ENCODE measurements around the gene MVD. TPM values are rescaled to one million over a fixed set of nuclear protein-coding genes. Genes with fewer than 3 reads are reported as not detected.

MVD gene
- 30.0 and 38.9 TPM in 2 replicates for total RNA-seq

GRCh38 chr16:88662843-88663606 is at the start of gene MVD:
TSS of gene MVD (minus strand) at chr16:88663091. CDS start at chr16:88663080, 11 bp downstream.

GRCh38 chr16:88706229-88706964 is 43.5 kb upstream of the MVD start, which contains the start of the genes CTU2 and RNF166:
TSS of gene CTU2 (plus strand) at chr16:88706503. CDS start at chr16:88706531, 28 bp downstream.
TSS of gene RNF166 (minus strand) at chr16:88706408. CDS start at chr16:88706325, 83 bp downstream.

GRCh38 chr16:88686439-88687253 is 23.8 kb upstream of the MVD start, which contains the start of gene SNAI3:
TSS of gene SNAI3 (minus strand) at chr16:88686507. CDS start at chr16:88686406, 101 bp downstream.

GRCh38 chr16:88650749-88651275 is 12.1 kb downstream of the MVD start, which contains the start of gene CYBA:
TSS of gene CYBA (minus strand) at chr16:88651053. CDS start at chr16:88651013, 40 bp downstream.

GRCh38 chr16:88638323-88639230 is 24.3 kb downstream of the MVD start, which contains the start of gene IL17C:
TSS of gene IL17C (plus strand) at chr16:88638572. CDS start at chr16:88638642, 70 bp downstream.

Other genes starting within 250 kb of the MVD start
- 0.33 and 0.69 TPM in 2 replicates for gene ZFPM1, start 209.8 kb downstream of the MVD start, total RNA-seq
- 7.5 and 8.7 TPM in 2 replicates for gene ZC3H18, start 92.7 kb downstream of the MVD start, total RNA-seq
- not detected in 2 replicates for gene IL17C, start 24.5 kb downstream of the MVD start, total RNA-seq
- 329 and 521 TPM in 2 replicates for gene CYBA, start 12.0 kb downstream of the MVD start, total RNA-seq
- 0.11 and 0.17 TPM in 2 replicates for gene SNAI3, start 23.4 kb upstream of the MVD start, total RNA-seq
- gene RNF166, start 43.3 kb upstream of the MVD start, total RNA-seq: 9.7 and 11.5 TPM in 2 replicates
- gene CTU2, start 43.4 kb upstream of the MVD start, total RNA-seq: 8.9 and 10.1 TPM in 2 replicates
- 309 and 321 TPM in 2 replicates for gene PIEZO1, start 122.1 kb upstream of the MVD start, total RNA-seq
- gene CDT1, start 140.7 kb upstream of the MVD start, total RNA-seq: 0.77 and 0.98 TPM in 2 replicates
- gene APRT, start 148.8 kb upstream of the MVD start, total RNA-seq: 67.5 and 72.0 TPM in 2 replicates
- 11.2 and 15.6 TPM in 2 replicates for gene GALNS, start 193.9 kb upstream of the MVD start, total RNA-seq
- 31.5 and 38.0 TPM in 2 replicates for gene TRAPPC2L, start 194.0 kb upstream of the MVD start, total RNA-seq
- not detected in 2 replicates for gene PABPN1L, start 203.6 kb upstream of the MVD start, total RNA-seq

Data from dermis lymphatic vessel endothelial cell (primary cell).